Thyroid gland (tissue), 4 donors: ENCODE data around the gene CTIF.

Source experiments
- CTCF ChIP-seq, 6 experiments: fragments of 200-600 bp in 3 of 6; fragments of 450-650 bp in 3 of 6; sonication (generic) in 3 of 6; IDR thresholded peaks; one replicate each; pipeline ENCODE4 v1.5.1; 2016 to 2019; ENCODE audit warnings: antibody characterized with exemption in 6 of 6, mild to moderate bottlenecking in 2 of 6, inconsistent platforms in 1 of 6, moderate library complexity in 1 of 6
- POLR2A ChIP-seq, 2 donors: fragments of 450-650 bp; IDR thresholded peaks; one replicate each; pipeline ENCODE4 v1.6.1; 2017; ENCODE audit warnings: antibody characterized with exemption in 2 of 2, mild to moderate bottlenecking in 2 of 2, moderate library complexity in 1 of 2

GRCh38 chr18:48527461-48527860 lies 11.4 kb upstream of the CTIF start:
- TF ChIP-seq CTCF (IDR thresholded peaks at IDR 0.05) (no peak), POLR2A (IDR thresholded peaks at IDR 0.05) (no peak)
